GM11168 (cell line): Measurements from ENCODE around the gene RIMOC1.
"Not testable (repeated sequence)": the region's sequence is repeated elsewhere in the genome, so short reads cannot be mapped to it uniquely, and the experiment has no call there.

Experiments
- in situ Hi-C: fragments of 300-500 bp; cut with MboI; formaldehyde crosslinking; loops from one replicate; pipeline ENCODE4 v1.12.0; 2022; ENCODE audit warnings: low sequenced_read_pairs; ENCODE audit not compliant: unreplicated experiment

RIMOC1 gene

GRCh38 chr5:41945332-41945955, 41.3 kb downstream of the RIMOC1 start:
- in situ Hi-C loops = not testable (repeated sequence)

GRCh38 chr5:41951224-41951623, 47.1 kb downstream of the RIMOC1 start:
- in situ Hi-C loops = no loop called here
